ENCODE results near the gene SLC16A10.

The SLC16A10 gene

GRCh38 chr6:111119571-111120329, 32.4 kb downstream of the SLC16A10 start:
- TF ChIP-seq EZH2phosphoT487 (IDR thresholded peaks at IDR 0.05; ENCODE audit: low read depth): no peak
- TF ChIP-seq, protein P1, sequence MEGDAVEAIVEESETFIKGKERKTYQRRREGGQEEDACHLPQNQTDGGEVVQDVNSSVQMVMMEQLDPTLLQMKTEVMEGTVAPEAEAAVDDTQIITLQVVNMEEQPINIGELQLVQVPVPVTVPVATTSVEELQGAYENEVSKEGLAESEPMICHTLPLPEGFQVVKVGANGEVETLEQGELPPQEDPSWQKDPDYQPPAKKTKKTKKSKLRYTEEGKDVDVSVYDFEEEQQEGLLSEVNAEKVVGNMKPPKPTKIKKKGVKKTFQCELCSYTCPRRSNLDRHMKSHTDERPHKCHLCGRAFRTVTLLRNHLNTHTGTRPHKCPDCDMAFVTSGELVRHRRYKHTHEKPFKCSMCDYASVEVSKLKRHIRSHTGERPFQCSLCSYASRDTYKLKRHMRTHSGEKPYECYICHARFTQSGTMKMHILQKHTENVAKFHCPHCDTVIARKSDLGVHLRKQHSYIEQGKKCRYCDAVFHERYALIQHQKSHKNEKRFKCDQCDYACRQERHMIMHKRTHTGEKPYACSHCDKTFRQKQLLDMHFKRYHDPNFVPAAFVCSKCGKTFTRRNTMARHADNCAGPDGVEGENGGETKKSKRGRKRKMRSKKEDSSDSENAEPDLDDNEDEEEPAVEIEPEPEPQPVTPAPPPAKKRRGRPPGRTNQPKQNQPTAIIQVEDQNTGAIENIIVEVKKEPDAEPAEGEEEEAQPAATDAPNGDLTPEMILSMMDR (IDR thresholded peaks at IDR 0.05; ENCODE audit: low read depth, low read length): no peak
- Histone ChIP-seq H3K4me2 (ENCODE audit: low read length) (no peak overlapping the region), H3K9ac (ENCODE audit: low read length) (no peak overlapping the region), H3K79me2 (ENCODE audit: low read length) (no peaks in the 10 kb centered on the region), H3K27me3 (ENCODE audit: low read depth, low read length) (no peaks in the 10 kb centered on the region), H3K4me3 (ENCODE audit: low read length) (no peak overlapping the region), H3K9me3 (ENCODE audit: insufficient read depth, low read length) (no peaks in the 10 kb centered on the region), H4K20me1 (ENCODE audit: insufficient read depth, low read length) (no peaks in the 10 kb centered on the region), H2AFZ (ENCODE audit: low read depth, low read length) (no peak overlapping the region), H3K4me1 (ENCODE audit: low read length) (peaks cover 3% of the 10 kb centered on the region; the same call in 1 of the 2 replicates), H3K36me3 (replicated peaks; ENCODE audit: low read depth, low read length) (no peaks in the 10 kb centered on the region), H3K27ac (ENCODE audit: low read length) (no peak overlapping the region)

DNA sequence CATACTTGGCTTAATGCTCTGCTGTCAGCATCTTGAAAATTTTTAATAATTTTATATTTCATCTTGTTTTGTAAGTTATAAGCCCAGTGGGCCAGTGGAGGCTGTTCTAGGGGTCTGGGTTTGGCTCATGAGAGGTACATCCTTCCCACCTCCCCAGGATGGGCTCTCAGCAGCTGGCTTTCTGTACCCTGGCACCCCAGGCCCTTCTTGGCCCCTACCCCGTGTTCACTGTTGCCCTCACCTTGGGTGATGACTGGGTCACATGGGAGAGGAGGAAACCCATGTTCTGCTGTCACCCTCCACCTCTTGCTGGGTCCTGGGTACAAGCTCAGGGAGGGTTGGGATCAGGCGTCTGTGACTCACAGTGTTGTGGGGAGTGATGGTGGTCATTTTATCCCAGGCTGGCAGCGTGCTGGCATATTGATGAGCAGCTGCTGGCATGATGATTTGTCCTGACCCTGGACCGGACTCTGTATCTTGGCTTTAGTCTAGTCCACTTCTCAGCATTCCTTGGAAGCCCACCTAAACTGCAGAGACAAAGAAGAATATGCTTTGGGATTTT, 34.6 kb downstream of the SLC16A10 start:
- no peaks in the 10 kb centered on the region for H3K79me2 ChIP-seq (ENCODE audit: low read length)
- H3K4me2 ChIP-seq (ENCODE audit: low read length): no peak overlapping the region
- no peak overlapping the region for H3K27ac ChIP-seq (ENCODE audit: low read length)
- no peak overlapping the region for H3K4me3 ChIP-seq (ENCODE audit: low read length)
- H4K20me1 ChIP-seq (ENCODE audit: insufficient read depth, low read length): no peaks in the 10 kb centered on the region
- TF ChIP-seq, protein P1 (IDR thresholded peaks at IDR 0.05; ENCODE audit: low read depth, low read length): no peak
- no peak for TF ChIP-seq EZH2phosphoT487 (IDR thresholded peaks at IDR 0.05; ENCODE audit: low read depth)
- no peaks in the 10 kb centered on the region for H3K4me1 ChIP-seq (ENCODE audit: low read length)
- H3K9ac ChIP-seq (ENCODE audit: low read length): no peak overlapping the region
- H2AFZ ChIP-seq (ENCODE audit: low read depth, low read length): no peak overlapping the region
- no peaks in the 10 kb centered on the region for H3K36me3 ChIP-seq (replicated peaks; ENCODE audit: low read depth, low read length)
- no peaks in the 10 kb centered on the region for H3K27me3 ChIP-seq (ENCODE audit: low read depth, low read length)
- no peaks in the 10 kb centered on the region for H3K9me3 ChIP-seq (ENCODE audit: insufficient read depth, low read length)

GRCh38 chr6:111122458-111123286, 35.4 kb downstream of the SLC16A10 start:
- no peak for TF ChIP-seq EZH2phosphoT487 (IDR thresholded peaks at IDR 0.05; ENCODE audit: low read depth)
- TF ChIP-seq, protein P1 (IDR thresholded peaks at IDR 0.05; ENCODE audit: low read depth, low read length): no peak
- H3K79me2 ChIP-seq (ENCODE audit: low read length): no peaks in the 10 kb centered on the region
- no peaks in the 10 kb centered on the region for H3K4me1 ChIP-seq (ENCODE audit: low read length)
- no peaks in the 10 kb centered on the region for H3K36me3 ChIP-seq (replicated peaks; ENCODE audit: low read depth, low read length)
- no peak overlapping the region for H3K27ac ChIP-seq (ENCODE audit: low read length)
- H3K9ac ChIP-seq (ENCODE audit: low read length): no peak overlapping the region
- no peak overlapping the region for H2AFZ ChIP-seq (ENCODE audit: low read depth, low read length)
- no peak overlapping the region for H3K4me3 ChIP-seq (ENCODE audit: low read length)
- no peaks in the 10 kb centered on the region for H3K27me3 ChIP-seq (ENCODE audit: low read depth, low read length)
- H3K4me2 ChIP-seq (ENCODE audit: low read length): no peak overlapping the region
- no peaks in the 10 kb centered on the region for H3K9me3 ChIP-seq (ENCODE audit: insufficient read depth, low read length)
- H4K20me1 ChIP-seq (ENCODE audit: insufficient read depth, low read length): no peaks in the 10 kb centered on the region

DNA sequence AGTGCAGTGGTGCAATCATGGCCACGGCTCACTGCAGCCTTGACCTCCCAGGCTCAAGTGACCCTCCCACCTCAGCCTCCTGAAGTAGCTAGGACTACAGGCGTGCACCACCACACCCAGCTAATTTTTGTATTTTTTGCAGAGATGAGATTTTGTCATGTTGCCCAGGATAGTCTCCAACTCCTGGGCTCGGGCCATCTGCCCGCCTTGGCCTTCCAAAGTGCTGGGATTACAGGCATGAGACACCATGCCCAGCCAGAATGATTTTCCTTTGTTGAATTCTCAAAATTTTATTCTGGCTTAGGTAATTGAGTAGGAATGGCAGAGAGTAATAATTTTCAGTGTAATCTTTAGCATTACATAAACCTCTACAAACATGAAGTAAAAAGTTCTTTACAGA, 37.1 kb downstream of the SLC16A10 start:
- no peak overlapping the region for H3K27ac ChIP-seq (ENCODE audit: low read length)
- no peak for TF ChIP-seq EZH2phosphoT487 (IDR thresholded peaks at IDR 0.05; ENCODE audit: low read depth)
- TF ChIP-seq, protein P1 (IDR thresholded peaks at IDR 0.05; ENCODE audit: low read depth, low read length): no peak
- no peak overlapping the region for H3K4me2 ChIP-seq (ENCODE audit: low read length)
- H4K20me1 ChIP-seq (ENCODE audit: insufficient read depth, low read length): no peaks in the 10 kb centered on the region
- no peaks in the 10 kb centered on the region for H3K36me3 ChIP-seq (replicated peaks; ENCODE audit: low read depth, low read length)
- H2AFZ ChIP-seq (ENCODE audit: low read depth, low read length): no peak overlapping the region
- H3K9ac ChIP-seq (ENCODE audit: low read length): no peak overlapping the region
- no peaks in the 10 kb centered on the region for H3K27me3 ChIP-seq (ENCODE audit: low read depth, low read length)
- no peaks in the 10 kb centered on the region for H3K79me2 ChIP-seq (ENCODE audit: low read length)
- no peak overlapping the region for H3K4me3 ChIP-seq (ENCODE audit: low read length)
- no peaks in the 10 kb centered on the region for H3K4me1 ChIP-seq (ENCODE audit: low read length)
- no peaks in the 10 kb centered on the region for H3K9me3 ChIP-seq (ENCODE audit: insufficient read depth, low read length)
